ENCODE results near the gene GCGR.
"Not testable (repeated sequence)": the region's sequence is repeated elsewhere in the genome, so short reads cannot be mapped to it uniquely, and the experiment has no call there.

Gene GCGR

GRCh38 chr17:81832608-81833159 is 28.7 kb downstream of the GCGR start:
- DNase-seq: peak in 1 of 2 experiments; percentile 65

GRCh38 chr17:81833160-81833920 is 29.4 kb downstream of the GCGR start, which contains the start of gene MCRIP1:
TSS of gene MCRIP1 (minus strand) at chr17:81833291. CDS start at chr17:81824506, 8,785 bp downstream.
- DNase-seq: peak; percentile 67 to 98

- DNase-seq: no peak
Measured at GRCh38 chr17:81833921-81834830, 30.2 kb downstream of the GCGR start.

GRCh38 chr17:81834831-81835267 is 30.9 kb downstream of the GCGR start, which contains the start of gene PPP1R27:
TSS of gene PPP1R27 (minus strand) at chr17:81835050. CDS start at chr17:81834953, 97 bp downstream.
- no peak for DNase-seq

- no peak for DNase-seq
Measured at GRCh38 chr17:81837641-81838040, 33.7 kb downstream of the GCGR start.

GRCh38 chr17:81838753-81839255 is 34.9 kb downstream of the GCGR start:
- no peak for DNase-seq

GRCh38 chr17:81839301-81839700 is 35.4 kb downstream of the GCGR start:
- no peak for DNase-seq

GRCh38 chr17:81840059-81840458 is 36.1 kb downstream of the GCGR start:
- DNase-seq: not testable (repeated sequence)

GRCh38 chr17:81840826-81841778 is 37.2 kb downstream of the GCGR start:
- no peak for DNase-seq

- no peak for DNase-seq
Measured at GRCh38 chr17:81841866-81842265, 37.9 kb downstream of the GCGR start.

- no peak for DNase-seq
Measured at GRCh38 chr17:81842378-81842724, 38.4 kb downstream of the GCGR start.

GRCh38 chr17:81842725-81843504 is 39.0 kb downstream of the GCGR start:
- DNase-seq: no peak

- DNase-seq: no peak
Measured at GRCh38 chr17:81843713-81844326, 39.9 kb downstream of the GCGR start.

- no peak for DNase-seq
Measured at GRCh38 chr17:81844327-81844851, 40.4 kb downstream of the GCGR start.

GRCh38 chr17:81844887-81845286 is 40.9 kb downstream of the GCGR start:
- no peak for DNase-seq

- no peak for DNase-seq
Measured at GRCh38 chr17:81845361-81845760, 41.4 kb downstream of the GCGR start.

GRCh38 chr17:81845881-81846742 is 42.2 kb downstream of the GCGR start:
- no peak for DNase-seq

- DNase-seq: no peak
Measured at GRCh38 chr17:81846743-81847689, 43.1 kb downstream of the GCGR start.
